NCI-H460 (cell line): ENCODE results near the gene BBS1. TPM values are rescaled to one million over a fixed set of nuclear protein-coding genes. Genes with fewer than 3 reads are reported as not detected.
A peak's percentile ranks its signal among the peaks of the same experiment; 100 is the strongest.
"Not testable (repeated sequence)": the region's sequence is repeated elsewhere in the genome, so short reads cannot be mapped to it uniquely, and the experiment has no call there.

ENCODE experiments used
- DNase-seq: peaks from one replicate; pipeline ENCODE4 v3.0.0-alpha.2; 2016; ENCODE audit warnings: low read depth; ENCODE audit errors: extremely low read depth
- total RNA-seq: library from RNA; depleted of rRNA; stranded (reverse); fragments of >200 nt; shearing (Covaris generic); gene quantifications from 2 replicates; pipeline ENCODE4 v1.2.3, GENCODE V29; 2014

The BBS1 gene
- total RNA-seq, 1 experiment from 2014 or later, result 16.7 TPM

DNA sequence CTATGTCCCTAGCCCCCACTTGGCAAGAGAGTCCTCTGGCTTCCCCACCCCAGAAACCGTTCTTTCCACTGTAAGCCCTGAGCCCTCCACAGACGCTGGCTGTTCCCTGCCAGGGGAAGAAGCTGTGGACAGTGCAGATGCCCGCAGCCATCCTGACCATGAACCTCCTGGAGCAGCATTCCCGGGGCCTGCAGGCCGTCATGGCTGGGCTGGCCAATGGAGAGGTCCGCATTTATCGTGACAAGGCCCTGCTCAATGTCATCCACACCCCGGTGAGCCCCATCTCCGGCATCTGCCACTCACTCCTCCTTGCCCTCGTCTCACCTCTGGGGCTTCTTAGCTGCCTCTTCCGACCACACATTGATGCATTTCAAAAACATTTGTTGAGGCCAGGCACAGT lies 13.2 kb downstream of the BBS1 start:
- no peak for DNase-seq

DNA sequence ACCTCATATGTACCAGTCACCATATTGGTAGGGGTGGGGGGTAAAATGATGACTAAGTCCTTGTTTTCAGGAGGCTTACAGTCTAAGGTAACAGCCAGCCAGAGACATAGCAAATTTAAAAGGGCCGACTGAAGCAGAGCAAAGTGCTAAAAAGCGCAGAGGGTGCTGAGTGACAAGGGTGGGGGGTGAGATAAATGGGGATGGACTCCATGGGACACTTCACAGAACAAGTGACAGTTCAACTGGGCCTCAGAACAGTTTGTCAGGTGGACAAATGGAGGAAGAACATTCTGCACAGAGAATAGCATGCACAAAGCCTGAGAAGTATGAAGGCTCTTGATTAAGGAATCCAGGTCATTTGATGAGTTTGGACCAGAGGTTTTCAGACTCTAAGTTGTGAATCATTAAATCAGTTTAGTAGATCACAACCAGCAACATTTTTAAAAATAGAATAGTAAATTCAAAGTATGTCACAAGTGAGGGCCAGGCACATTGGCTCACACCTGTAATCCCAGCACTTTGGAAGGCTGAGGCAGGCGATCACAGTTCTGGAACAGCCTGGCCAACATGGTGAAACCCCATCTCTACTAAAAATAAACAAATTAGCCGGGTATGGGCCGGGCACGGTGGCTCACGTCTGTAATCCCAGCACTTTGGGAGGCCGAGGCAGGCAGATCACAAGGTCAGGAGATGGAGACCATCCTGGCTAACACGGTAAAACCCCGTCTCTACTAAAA lies 14.0 kb downstream of the BBS1 start:
- DNase-seq, result no peak

DNA sequence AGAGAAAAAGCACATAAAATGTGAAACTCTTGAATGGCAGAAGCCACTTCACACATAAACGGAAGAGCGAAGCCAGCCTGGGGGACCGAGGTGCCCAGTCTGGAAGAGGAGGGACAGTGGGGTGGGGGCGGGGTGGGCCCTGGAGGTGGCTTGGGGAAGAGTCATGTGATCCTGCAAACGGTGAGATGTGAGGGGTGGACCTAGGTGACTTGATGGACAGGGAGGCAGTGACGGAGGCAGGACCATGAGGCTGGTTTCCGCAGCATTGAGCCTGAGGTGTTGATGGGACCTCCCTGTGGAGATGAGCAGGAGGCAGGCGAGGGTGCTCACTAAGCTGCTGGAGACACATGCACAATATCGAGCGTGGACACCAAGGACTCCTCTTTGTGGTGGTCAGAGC lies 18.6 kb downstream of the BBS1 start:
- no peak for DNase-seq

DNA sequence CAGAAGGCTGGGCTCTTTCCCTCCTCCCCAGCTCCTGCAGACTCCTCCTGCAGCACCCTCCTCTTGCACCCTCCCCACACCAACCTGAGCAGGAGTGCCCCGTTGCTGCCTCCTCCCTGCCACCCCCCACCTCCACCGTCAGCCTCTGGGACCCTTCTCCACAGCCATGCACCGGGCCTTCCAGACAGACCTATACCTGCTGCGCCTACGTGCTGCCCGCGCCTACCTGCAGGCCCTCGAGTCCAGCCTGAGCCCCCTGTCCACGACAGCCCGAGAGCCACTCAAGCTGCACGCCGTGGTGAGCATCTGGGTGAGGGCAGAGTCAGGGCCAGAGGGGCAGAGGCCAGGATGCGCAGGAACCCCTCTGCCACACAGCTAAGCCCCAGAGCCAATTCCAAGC lies 19.2 kb downstream of the BBS1 start:
- no peak for DNase-seq

DNA sequence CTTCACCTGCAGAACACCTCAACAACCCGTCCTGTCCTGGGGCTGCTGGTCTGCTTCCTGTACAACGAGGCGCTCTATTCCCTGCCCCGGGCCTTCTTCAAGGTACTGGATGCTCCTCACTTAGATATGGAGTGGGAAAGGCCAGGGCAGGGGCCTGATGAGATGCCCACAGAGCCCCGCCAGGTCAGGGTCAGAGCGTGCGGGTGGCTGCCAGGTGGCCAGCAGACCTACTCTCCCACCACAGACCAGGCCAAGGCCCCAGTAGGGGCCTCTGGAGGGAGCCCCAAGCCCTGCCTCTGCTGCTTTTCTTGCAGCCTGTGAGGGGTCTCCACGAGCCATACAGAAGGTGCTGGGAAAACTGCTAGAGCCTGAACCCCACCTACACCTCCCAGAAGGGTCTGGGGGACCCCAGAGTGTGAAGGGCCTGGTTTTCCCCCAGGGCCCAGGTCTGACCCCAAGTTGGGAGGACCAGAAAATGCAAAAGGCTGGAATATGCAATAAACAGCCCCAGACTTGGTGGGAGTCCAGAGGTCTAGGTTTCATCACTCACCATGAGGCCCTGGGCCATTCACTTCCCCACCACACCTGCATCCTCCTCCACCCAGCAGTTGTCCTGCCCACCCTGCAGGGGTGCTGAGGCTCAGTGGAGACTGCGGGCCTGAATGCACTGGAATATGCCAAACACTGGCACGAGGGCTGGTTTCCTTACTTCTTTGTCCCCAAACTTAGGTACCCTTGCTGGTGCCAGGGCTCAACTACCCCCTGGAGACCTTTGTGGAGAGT lies 20.7 kb downstream of the BBS1 start:
- no peak for DNase-seq

DNA sequence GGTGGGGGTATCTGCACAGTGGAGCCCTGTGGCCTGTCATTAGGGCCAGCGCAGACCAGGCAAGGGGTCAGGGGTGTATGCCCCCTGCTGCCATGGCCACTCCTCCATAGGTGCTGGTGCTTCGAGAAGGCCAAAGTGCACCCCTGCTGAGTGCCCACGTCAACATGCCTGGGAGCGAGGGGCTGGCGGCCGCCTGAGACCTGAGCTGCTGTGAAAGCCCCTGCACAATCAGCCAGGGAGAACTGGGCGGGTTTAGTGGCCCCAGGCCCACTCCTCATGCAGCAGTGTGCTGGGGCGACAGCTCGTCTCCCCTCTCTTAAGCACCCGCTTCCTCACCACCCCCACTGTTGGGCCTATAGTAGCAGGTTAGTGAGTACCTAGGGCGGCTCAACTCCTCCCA lies 21.4 kb downstream of the BBS1 start:
- DNase-seq, result no peak

DNA sequence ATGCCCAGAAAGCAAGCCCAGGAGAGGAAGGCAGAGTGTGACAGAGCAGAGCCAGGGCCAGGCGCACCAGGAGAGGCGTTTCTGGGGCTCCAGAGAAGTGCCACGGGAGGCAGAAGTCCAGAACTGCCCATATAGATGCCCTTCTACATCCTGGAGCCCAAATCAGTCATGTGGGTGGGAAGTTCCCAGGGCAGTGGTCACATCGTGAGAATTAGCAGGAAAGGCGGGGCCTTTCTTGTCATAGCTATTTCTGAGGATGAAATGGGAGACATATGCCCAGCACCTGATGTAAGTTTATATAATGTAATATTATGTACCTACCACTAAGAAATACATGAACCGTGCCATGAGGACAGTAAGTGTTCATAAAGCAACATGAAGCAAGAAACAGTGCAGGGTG lies 22.3 kb downstream of the BBS1 start:
- DNase-seq, result no peak

DNA sequence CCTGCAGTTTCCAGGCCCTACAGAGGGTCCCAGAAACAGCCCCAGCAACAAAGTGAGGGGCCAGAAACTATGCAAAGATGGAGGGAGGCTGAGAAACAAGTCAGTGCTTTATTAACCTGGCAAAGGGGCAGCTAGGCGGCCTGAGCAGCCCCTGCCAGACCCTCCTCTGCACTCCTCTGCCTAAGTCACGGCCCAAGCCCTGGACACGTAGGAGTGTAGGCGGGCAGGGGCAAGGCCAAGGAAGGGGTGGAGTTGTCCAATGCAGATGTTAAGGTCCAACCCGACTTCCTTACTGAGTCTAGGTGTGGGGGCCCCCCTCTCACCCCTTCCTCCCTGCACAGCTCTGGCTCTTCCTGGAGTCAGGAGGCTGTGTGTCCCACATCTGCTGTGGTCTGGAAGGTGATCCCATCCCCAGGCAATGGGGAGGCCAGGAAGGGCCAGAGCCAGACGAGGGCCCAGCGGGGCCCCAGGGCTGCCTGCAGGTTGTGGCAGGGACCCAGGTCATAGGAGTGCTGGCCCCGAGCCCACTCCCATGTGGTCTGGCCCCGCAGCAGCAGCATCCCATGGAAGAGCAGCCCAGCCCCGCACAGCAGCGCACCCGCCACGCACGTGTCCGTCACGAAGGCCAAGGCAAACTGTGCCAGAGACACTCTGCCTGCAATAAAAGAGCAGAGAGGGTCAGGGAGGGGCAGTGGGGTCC lies 28.9 kb downstream of the BBS1 start:
- no peak for DNase-seq

DNA sequence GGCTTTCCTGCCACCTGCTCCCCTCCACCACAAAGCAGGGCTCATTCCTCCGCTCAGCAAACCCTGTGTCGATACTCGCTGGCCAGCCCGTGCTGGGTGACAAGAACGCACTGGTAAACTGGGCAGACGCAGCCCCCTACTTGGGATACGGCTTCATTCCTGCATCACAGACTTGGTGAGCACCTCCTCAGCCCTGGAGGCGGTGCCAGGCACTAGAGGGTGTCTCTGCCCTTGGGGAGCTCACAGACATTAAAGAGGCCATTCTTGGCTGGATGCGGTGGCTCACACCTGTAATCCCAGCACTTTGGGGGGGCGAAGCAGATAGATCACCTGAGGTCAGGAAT lies 29.4 kb downstream of the BBS1 start:
- no peak for DNase-seq

DNA sequence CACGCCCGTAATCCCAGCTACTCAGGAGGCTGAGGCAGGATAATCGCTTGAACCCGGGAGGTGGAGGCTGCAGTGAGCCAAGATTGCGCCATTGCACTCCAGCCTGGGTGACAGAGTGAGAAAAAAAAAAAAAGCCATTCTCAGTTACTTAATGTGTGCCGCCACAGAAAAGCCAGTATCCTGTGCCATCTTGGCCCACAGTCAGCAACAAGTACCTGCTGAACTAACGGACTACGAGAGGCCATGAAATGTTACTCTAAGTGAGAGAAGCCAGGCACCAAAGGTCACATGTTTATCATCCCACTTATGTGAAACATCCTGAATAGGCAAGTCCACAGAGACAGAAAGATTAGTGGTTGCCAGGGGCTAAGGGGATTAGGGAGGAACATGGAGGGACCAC lies 30.2 kb downstream of the BBS1 start:
- DNase-seq, result not testable (repeated sequence)

DNA sequence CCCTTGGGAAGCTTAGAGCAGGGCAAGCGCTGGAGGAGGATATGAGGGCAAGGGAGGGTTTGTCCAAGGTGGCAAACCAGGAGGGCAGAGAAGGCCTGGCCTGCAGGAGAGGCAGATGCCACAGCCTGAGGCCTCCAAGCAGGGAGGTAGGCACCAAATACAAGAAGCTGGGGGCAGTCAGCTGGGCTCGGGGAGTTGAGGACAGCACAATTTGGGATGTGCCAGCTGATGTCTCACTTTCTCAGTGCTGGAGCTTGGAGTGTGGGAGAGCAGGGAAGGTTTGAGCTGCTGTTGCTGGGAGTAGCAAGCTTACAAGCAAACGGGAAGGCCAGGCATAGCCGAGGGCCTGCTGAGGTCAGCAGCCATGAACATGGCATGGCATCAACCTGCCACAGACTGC lies 31.5 kb downstream of the BBS1 start:
- DNase-seq, result no peak

DNA sequence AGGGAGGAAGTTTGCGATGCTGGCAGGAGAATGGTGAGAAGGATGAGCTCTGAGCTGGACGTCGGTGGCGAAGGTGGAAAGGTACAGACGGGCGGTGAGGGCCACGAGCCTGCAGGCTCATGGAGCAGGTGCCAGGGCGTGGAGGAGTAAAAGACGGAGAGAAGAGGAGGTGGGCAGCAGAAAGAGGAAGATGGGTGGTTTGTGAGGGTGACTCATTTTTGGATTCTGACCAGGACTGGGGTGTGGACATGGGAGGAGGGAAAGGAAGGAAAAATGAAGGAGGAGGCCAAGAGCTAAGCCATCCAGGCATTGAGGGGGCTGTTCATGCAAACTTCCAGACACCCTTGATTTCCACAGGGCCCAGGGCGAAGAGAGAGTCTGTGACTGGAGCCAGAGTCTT lies 31.9 kb downstream of the BBS1 start:
- DNase-seq, result no peak

DNA sequence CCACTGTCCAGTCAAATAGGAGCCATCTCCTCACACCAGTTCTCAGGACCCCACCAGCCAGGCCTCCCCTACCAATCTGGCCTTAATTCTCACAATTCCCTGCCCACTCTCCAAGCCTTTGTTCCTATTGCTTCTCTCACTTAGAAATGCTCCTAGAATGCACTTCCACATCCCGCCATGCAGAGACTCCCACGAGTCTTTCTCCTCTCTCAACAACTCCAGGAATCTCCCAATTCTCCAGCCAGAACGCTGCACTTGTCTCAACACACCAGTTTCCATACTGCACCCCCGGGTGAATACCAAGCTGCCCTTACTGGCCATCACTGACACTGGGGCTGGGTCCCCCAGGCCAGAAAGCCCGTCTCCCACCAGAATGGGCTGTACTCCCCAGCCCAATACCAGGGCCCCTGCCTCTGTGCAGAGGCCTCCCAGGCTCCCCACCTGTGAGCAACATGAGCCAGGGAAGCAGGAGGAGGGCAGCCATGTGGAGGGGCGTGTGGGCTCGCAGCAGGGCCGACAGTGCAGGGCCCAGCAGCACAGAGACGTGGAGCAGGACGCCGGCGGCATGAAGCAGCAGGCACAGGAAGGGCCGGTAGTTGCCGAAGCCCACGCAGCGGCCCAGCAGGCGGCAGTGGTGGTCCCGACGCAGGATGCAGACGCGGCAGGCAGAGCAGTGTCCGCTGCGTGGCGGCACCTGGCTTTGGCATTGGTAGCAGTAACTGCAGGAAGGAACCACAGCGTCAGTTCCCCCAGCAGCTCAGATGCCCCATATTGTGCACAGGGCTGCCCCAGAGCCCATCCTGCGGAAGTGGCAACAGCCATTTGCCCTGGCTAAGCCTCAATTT lies 33.0 kb downstream of the BBS1 start:
- DNase-seq, result no peak

DNA sequence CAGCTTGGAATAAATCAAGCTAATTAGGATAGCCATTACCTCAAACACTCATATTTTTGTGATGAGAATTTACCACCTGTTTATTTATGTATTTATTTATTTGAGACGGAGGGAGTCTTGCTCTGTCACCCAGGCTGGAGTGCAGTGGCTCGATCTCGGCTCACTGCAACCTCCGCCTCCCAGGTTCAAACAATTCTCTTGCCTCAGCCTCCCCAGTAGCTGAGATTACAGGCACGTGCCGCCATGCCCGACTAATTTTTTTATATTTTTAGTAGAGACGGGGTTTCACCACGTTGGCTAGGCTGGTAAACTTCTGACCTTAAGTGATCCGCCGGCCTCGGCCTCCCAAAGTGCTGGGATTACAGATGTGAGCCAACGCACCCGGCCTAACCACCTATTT lies 34.5 kb downstream of the BBS1 start:
- not testable (repeated sequence) for DNase-seq

DNA sequence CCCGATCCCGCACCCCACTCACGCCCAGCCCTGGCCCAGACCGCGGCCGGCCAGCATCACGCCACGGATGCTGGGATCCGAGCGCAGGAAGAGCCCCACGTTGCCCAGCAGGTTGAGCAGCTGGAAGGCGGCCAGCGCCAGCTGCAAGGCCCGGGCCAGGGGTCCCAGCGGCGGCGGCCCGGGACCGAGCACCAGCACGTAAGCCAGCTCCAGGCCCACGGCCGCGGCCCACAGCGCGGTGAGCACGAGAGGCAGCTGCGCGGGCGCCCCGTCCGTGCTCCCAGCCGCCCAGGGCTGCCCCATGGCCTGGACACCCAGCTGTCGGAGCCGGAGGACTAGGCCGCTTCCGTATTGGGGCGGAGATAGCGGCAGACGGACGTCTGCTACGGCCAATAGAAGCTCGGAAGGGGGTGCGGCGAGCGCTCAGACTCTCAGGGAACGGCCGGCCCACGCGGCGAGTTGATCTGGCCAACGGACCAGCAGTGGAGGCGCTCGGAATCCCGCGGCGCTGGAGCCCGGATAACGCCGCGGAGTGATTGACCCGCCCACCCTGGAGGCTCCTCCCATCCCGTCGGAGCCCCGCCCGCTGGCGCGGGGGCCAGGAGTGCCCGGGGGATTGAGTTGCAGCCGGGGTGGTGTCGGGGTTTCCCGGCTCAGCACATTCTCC lies 35.4 kb downstream of the BBS1 start, which contains the start of gene ZDHHC24:
ZDHHC24 (minus strand) TSS at position 348 of the 667 bp plus-strand sequence; CDS start at position 303, 45 bp downstream.
- peak; percentile 94 for DNase-seq

DNA sequence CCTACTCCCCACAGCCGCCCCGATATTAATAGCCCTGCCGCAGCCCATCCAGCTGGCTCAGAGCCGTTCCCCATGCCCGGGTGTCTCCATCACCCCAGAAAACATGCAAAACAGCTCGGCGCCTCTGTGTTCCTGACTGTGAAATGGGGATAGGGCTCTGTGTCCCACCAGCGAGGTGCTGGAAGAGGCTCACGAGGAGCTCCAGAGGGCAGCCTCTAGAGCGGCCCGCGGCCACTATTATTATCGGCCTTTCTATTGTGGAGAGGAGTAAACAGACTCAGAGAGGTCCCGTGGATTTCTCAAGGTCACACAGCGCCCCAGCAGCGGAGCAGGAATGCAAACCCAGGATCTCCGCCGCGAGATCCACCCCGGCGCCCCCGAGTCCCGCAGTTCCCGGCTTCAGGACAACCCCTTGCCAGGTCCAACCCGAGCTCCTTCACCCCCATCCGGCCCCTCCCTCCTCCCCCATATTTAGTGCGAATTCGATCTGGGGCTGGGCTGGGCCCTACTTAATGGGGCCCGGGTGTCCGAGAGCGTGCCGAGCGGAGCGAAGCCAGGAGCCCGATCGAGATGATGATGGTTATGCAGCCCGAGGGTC lies 36.0 kb downstream of the BBS1 start, which contains the start of gene ACTN3:
ACTN3 (plus strand) TSS at position 536 of the 598 bp plus-strand sequence; CDS start at position 571, 35 bp downstream.
- DNase-seq, result no peak

DNA sequence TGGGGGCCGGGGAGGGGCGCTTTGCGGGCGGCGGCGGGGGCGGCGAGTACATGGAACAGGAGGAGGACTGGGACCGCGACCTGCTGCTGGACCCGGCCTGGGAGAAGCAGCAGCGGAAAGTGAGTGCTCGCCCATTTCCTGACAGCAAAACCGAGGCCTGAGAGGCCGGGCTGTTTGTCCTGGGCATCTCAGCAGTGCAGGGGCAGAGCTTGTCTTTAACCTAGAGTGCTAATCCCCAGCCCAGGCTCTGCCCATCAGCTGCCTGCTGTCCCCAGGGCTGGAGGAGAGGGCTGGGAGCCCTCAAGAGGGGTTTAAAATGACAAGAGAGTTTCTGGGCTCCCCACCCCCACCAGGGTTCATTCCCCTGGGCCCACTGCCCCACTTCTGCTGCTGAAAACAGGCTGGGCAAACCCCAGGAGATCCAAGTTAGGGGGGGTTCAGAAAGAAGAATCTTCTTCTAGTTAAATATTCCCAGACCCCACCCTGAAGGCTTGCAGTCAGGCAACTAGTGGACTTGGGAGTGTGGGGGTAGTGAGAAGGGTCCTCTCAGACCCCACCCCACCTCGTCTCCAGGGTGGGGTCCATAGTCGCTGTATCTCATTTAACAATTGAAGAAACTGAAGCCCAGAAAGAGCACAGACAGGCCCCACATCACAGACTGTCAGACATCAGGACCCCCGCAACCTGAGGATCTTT lies 36.7 kb downstream of the BBS1 start:
- DNase-seq, result no peak

DNA sequence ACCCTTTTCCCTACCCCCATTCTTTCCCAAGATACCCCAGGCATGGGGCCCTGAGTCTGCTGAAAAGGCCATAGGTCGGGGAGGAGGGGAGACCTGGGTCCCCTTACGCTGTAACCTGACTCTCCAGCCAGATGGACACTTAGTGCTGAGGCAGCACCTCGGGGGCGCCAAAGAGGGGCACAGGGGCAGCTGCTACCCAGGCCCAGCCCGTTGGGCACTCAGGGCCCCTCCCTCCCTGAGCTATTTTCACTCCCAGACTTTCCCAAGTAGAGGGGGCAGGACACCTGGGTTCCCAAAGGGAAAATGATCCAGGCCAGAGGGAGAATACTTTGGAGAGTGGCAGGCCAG lies 37.2 kb downstream of the BBS1 start:
- no peak for DNase-seq

DNA sequence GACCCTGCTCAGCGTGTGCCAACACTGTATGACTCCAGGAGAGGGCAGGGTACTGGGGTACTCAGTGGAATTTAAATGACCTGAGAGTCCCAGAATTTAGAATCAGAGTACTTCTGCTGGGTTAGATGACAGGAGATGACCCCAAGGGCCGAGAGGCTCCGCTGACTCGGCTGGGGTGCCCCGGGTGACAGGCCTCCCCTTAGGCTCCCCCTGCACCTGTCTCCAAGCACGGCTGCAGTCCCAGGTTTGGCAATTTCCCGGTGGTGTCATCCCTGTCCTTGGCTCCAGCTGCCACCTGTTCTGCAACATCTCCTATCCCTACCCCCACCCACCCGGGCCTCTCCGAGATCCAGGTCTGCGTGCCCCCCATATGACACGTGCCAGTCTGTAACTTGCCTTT lies 37.6 kb downstream of the BBS1 start:
- DNase-seq, result no peak
